ENCODE measurements around the gene SH3PXD2B. TPM values are rescaled to one million over a fixed set of nuclear protein-coding genes. Genes with fewer than 3 reads are reported as not detected.

SH3PXD2B gene
- total RNA-seq, 1 donor from 2014 or later: 46.2 TPM

DNA sequence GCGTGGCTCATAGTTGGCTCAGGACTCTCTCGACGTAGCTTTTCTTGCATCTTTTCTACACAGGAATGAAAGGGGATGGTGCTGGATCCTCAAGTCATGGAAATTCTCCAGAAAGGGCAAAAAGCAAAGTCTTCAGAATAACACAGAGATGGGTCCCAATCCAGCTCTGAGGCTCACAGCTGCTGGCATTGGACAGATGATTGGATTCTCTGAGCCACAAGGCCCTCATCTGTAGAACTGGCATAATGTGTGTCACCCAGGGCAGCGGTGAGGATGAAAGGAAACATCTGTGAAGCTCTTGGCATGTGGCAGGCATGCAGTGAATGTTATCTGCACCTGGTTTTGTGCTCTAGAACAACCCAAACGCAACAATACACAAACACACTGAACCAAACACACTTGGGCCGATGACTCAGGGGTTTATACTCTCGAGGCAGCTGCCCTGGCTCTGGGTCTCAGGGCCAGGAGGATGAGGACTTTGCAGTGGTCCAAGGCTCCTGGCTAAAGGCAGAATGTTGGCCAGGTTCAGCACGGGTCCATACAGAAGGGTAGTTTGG is 106.8 kb downstream of the SH3PXD2B start:
- no peak for DNase-seq
- no peak for ATAC-seq

GRCh38 chr5:172345881-172346280 is 108.4 kb downstream of the SH3PXD2B start:
- H3K27ac ChIP-seq: no peak overlapping the region
- intact Hi-C loops (cut with DNase I): no loop called here
- no peak overlapping the region for H3K4me3 ChIP-seq
- DNase-seq (no peak), ATAC-seq (no peak)
- H3K4me1 ChIP-seq: no peaks in the 10 kb centered on the region
- H3K27me3 ChIP-seq: no peaks in the 10 kb centered on the region
- H3K9me3 ChIP-seq: no peaks in the 10 kb centered on the region
- H3K36me3 ChIP-seq: peaks cover 66% of the 10 kb centered on the region
- no peak for TF ChIP-seq CTCF (IDR thresholded peaks at IDR 0.05)

More for the DNA sequence above, 106.8 kb downstream of the SH3PXD2B start:
- TF ChIP-seq CTCF (IDR thresholded peaks at IDR 0.05): no peak
- H3K9me3 ChIP-seq: no peaks in the 10 kb centered on the region
- H3K27ac ChIP-seq: no peak overlapping the region
- no peaks in the 10 kb centered on the region for H3K4me1 ChIP-seq
- no peaks in the 10 kb centered on the region for H3K27me3 ChIP-seq
- intact Hi-C loops (cut with DNase I): no loop called here
- no peak overlapping the region for H3K4me3 ChIP-seq
- H3K36me3 ChIP-seq: peaks cover 54% of the 10 kb centered on the region

DNA sequence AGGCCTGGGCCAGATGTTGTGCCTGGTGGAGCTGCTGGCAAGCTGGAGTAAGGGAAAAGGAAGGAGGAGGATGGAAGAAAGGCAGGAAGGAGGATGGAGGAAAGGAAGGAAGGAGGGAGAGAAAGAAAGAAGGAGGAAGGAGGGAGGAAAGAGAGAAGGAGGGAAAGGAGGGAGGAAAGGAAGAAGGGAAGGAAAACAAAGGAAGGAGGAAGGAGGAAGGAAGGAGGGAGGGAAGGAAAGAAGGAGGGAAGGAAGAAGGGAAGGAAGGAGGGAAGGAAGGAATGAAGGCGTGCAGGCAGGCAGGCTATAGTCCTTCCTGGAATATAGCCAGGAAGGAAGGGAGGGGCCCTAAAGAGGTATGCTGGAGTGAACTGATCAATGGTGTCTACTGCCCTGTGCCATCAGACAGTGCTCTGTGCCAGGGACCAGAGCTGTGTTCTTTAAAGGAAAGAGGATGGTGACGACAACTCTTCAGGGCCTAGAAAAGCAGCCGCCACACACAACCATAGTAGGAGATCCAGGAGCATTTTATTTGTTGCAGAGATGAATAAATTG is 109.4 kb downstream of the SH3PXD2B start:
- DNase-seq (no peak), ATAC-seq (no peak)
- Histone ChIP-seq H3K36me3 (peaks cover 71% of the 10 kb centered on the region), H3K27me3 (no peaks in the 10 kb centered on the region), H3K4me3 (no peak overlapping the region), H3K9me3 (no peaks in the 10 kb centered on the region), H3K27ac (no peak overlapping the region), H3K4me1 (no peaks in the 10 kb centered on the region)
- intact Hi-C loops (cut with DNase I): no loop called here
- no peak for TF ChIP-seq CTCF (IDR thresholded peaks at IDR 0.05)

DNA sequence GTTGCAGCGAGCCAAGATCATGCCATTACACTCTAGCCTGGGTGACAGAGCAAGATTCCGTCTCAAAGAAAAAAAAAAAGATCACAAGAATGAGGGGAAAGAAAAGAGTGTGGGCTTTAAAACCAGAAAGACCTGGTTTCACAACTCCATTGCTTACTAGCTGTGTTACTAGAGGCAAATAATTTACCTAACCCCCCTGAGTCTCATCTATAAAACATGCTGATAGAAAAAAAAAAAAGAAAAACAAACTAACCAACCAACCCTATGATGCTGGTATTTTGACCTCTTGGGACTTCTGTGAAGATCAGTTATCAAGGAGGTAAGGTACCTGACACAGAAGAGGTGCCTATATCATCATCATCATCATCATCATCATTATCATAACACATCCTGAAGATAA is 110.6 kb downstream of the SH3PXD2B start:
- DNase-seq (no peak), ATAC-seq (no peak)
- no peak overlapping the region for H3K27ac ChIP-seq
- H3K4me1 ChIP-seq: no peaks in the 10 kb centered on the region
- no peaks in the 10 kb centered on the region for H3K27me3 ChIP-seq
- no peaks in the 10 kb centered on the region for H3K9me3 ChIP-seq
- H3K4me3 ChIP-seq: no peak overlapping the region
- intact Hi-C loops (cut with DNase I): no loop called here
- peaks cover 59% of the 10 kb centered on the region for H3K36me3 ChIP-seq
- TF ChIP-seq CTCF (IDR thresholded peaks at IDR 0.05): no peak

GRCh38 chr5:172342918-172343317 is 111.4 kb downstream of the SH3PXD2B start:
- Histone ChIP-seq H3K27ac (no peak overlapping the region), H3K4me1 (no peaks in the 10 kb centered on the region), H3K36me3 (peaks cover 54% of the 10 kb centered on the region), H3K4me3 (no peak overlapping the region), H3K27me3 (no peaks in the 10 kb centered on the region), H3K9me3 (no peaks in the 10 kb centered on the region)
- no peak for ATAC-seq
- no peak for TF ChIP-seq CTCF (IDR thresholded peaks at IDR 0.05)
- intact Hi-C loops (cut with DNase I): no loop called here
- DNase-seq: no peak
